Measurements from ENCODE around the gene CD300H.

CD300H gene

GRCh38 chr17:74539281-74539820, 28.0 kb downstream of the CD300H start:
- H3K27me3 ChIP-seq (ENCODE audit: insufficient read depth, low read length) = no peaks in the 10 kb centered on the region
- H4K20me1 ChIP-seq (ENCODE audit: insufficient read depth, low read length) = no peaks in the 10 kb centered on the region
- no peak overlapping the region for H2AFZ ChIP-seq (ENCODE audit: low read length)
- H3K9ac ChIP-seq (ENCODE audit: low read length) = no peak overlapping the region
- no peak overlapping the region for H3K4me2 ChIP-seq (ENCODE audit: low read length)
- TF ChIP-seq CTCF (IDR thresholded peaks at IDR 0.05; ENCODE audit: low read length) (no peak), EZH2 (IDR thresholded peaks at IDR 0.05; ENCODE audit: borderline replicate concordance, low read length) (no peak)
- H3K4me3 ChIP-seq (ENCODE audit: low read depth, low read length, poor library complexity, severe bottlenecking) = no peak overlapping the region
- H3K9me3 ChIP-seq (ENCODE audit: low read length) = no peaks in the 10 kb centered on the region
- H3K9me2 ChIP-seq (ENCODE audit: low read depth, low read length) = no peaks in the 10 kb centered on the region
- H3K27ac ChIP-seq (ENCODE audit: low read depth, low read length, poor library complexity, severe bottlenecking) = no peak overlapping the region
- no peaks in the 10 kb centered on the region for H3K4me1 ChIP-seq (ENCODE audit: insufficient read depth, low read length, severe bottlenecking)
- H3F3A ChIP-seq (ENCODE audit: insufficient read depth, low read length) = no peaks in the 10 kb centered on the region
- no peaks in the 10 kb centered on the region for H3K36me3 ChIP-seq (ENCODE audit: insufficient read depth, low read length)
- no peaks in the 10 kb centered on the region for H3K79me2 ChIP-seq (ENCODE audit: insufficient read depth, low read length)

DNA sequence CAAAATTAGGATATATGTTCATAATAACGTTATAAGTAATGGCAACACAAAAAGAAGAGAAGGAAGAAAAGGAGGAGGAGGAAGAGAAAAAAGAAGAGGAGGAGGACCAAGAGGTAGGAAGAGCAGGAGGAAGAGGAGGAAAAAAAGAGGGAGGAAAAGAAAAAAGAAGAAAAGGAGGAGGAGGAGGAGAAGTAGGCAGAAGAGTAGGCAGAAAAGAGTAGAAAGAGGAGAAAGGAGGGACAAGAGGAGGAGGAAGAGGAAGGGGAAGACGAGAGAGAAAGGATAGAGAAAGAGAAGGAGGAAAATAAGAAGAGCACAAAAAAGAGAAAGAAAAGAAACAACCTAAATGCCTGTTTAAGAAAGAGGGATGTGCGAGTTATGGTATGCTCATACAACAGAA, 30.4 kb downstream of the CD300H start:
- Histone ChIP-seq H3K4me3 (ENCODE audit: low read depth, low read length, poor library complexity, severe bottlenecking) (no peak overlapping the region), H3K27ac (ENCODE audit: low read depth, low read length, poor library complexity, severe bottlenecking) (no peak overlapping the region), H3K9ac (ENCODE audit: low read length) (no peak overlapping the region), H3K79me2 (ENCODE audit: insufficient read depth, low read length) (no peaks in the 10 kb centered on the region), H3K9me2 (ENCODE audit: low read depth, low read length) (no peaks in the 10 kb centered on the region), H3K9me3 (ENCODE audit: low read length) (no peaks in the 10 kb centered on the region), H3F3A (ENCODE audit: insufficient read depth, low read length) (no peaks in the 10 kb centered on the region), H3K36me3 (ENCODE audit: insufficient read depth, low read length) (no peaks in the 10 kb centered on the region; the same call in 1 of the 2 replicates), H3K27me3 (ENCODE audit: insufficient read depth, low read length) (0 out of 2 replicates have a peak, but pooled peaks cover 4% of the 10 kb centered on the region), H3K4me2 (ENCODE audit: low read length) (no peak overlapping the region), H2AFZ (ENCODE audit: low read length) (no peak overlapping the region), H3K4me1 (ENCODE audit: insufficient read depth, low read length, severe bottlenecking) (no peaks in the 10 kb centered on the region), H4K20me1 (ENCODE audit: insufficient read depth, low read length) (no peaks in the 10 kb centered on the region)
- TF ChIP-seq EZH2 (IDR thresholded peaks at IDR 0.05; ENCODE audit: borderline replicate concordance, low read length) = no peak
- no peak for TF ChIP-seq CTCF (IDR thresholded peaks at IDR 0.05; ENCODE audit: low read length)

GRCh38 chr17:74532115-74532514, 35.2 kb downstream of the CD300H start:
- H4K20me1 ChIP-seq (ENCODE audit: insufficient read depth, low read length) = no peaks in the 10 kb centered on the region
- H3K4me2 ChIP-seq (ENCODE audit: low read length) = no peak overlapping the region
- H3K27me3 ChIP-seq (ENCODE audit: insufficient read depth, low read length) = 0 out of 2 replicates have a peak, but pooled peaks cover 4% of the 10 kb centered on the region
- no peaks in the 10 kb centered on the region for H3K4me1 ChIP-seq (ENCODE audit: insufficient read depth, low read length, severe bottlenecking)
- no peaks in the 10 kb centered on the region for H3K79me2 ChIP-seq (ENCODE audit: insufficient read depth, low read length)
- H2AFZ ChIP-seq (ENCODE audit: low read length) = no peak overlapping the region
- H3K27ac ChIP-seq (ENCODE audit: low read depth, low read length, poor library complexity, severe bottlenecking) = no peak overlapping the region
- H3K9me3 ChIP-seq (ENCODE audit: low read length) = no peaks in the 10 kb centered on the region
- TF ChIP-seq CTCF (IDR thresholded peaks at IDR 0.05; ENCODE audit: low read length) (no peak), EZH2 (IDR thresholded peaks at IDR 0.05; ENCODE audit: borderline replicate concordance, low read length) (no peak)
- H3K4me3 ChIP-seq (ENCODE audit: low read depth, low read length, poor library complexity, severe bottlenecking) = no peak overlapping the region
- no peaks in the 10 kb centered on the region for H3K9me2 ChIP-seq (ENCODE audit: low read depth, low read length)
- H3K36me3 ChIP-seq (ENCODE audit: insufficient read depth, low read length) = no peaks in the 10 kb centered on the region; the same call in 1 of the 2 replicates
- no peaks in the 10 kb centered on the region for H3F3A ChIP-seq (ENCODE audit: insufficient read depth, low read length)
- H3K9ac ChIP-seq (ENCODE audit: low read length) = no peak overlapping the region
